ENCODE measurements around the gene ALLC.

- TF ChIP-seq CTCF (IDR thresholded peaks at IDR 0.05; ENCODE audit: low read depth, low read length, poor library complexity, severe bottlenecking) (no peak), EZH2phosphoT487 (IDR thresholded peaks at IDR 0.05; ENCODE audit: borderline replicate concordance, low read length) (no peak)
Measured at GRCh38 chr2:3647246-3647645, 10.8 kb upstream of the ALLC start.
